GM19240 (cell line): Measurements from ENCODE around the gene AK8.

ENCODE experiments used
- DNase-seq: peaks from one replicate; pipeline ENCODE4 v3.0.0; 2011; ENCODE audit warnings: low spot score; ENCODE audit not compliant: insufficient read length

AK8 gene

DNA sequence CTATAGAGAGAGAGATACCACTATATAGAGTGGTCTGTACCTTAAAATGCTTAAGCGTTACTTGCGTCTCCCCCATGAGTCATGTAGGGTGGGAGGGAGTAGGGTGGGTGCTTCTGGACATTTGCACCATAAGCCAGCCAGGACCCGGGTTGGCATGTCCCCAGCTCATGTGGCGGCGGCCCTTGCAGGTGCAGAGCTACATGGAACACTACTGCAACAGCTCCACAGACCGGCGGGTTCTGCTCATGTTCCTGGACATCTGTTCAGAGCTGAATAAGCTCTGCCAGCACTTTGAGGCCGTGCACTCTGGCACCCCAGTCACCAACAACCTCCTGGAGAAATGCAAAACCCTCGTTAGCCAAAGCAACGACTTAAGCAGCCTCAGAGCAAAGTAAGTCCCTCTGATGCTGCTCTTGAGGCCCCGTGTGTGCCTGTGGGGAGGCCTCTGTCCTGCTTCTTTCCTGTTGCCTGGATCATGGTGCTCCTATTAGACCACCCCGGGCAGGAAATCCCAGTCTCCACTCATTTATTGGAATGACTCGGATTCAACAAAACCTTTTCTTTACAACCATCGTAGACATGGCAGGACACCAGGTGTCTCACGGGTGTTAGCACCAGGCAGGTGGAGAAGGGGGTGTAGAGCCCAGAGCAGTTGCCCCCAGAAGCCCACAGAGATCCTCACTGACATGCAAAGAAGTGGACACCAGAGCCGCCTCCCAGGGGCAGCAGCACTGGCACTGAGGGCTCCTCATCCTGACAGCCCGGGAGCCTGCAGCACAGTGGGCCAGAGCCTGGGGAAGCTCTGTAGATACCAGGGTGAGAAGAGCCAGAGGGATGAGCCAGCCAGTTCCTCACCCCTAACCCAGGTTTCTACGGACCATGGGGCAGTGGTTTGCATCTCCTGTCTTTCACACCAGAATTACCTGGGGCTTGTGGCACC, 9.4 kb upstream of the AK8 start:
- DNase-seq, result no peak

DNA sequence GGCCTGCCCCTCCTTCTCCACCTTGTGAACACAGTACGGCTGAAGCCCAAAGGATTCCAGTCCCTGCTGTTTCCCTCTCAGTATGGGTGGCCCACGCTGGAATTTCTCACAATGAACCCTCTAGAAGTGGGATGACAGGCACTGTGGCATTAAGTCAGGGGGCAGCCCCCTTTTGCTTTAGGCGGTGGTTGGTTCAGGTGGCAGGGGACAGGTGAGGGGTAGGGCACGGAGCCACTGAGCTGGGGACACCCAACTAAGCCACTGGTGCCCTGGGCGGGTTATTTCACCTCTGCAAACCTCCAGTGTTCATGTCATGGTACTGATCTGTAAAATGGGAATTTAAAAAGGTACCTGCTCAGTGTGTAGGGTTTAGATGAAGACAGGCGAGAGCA, 8.2 kb upstream of the AK8 start:
- DNase-seq, result no peak

DNA sequence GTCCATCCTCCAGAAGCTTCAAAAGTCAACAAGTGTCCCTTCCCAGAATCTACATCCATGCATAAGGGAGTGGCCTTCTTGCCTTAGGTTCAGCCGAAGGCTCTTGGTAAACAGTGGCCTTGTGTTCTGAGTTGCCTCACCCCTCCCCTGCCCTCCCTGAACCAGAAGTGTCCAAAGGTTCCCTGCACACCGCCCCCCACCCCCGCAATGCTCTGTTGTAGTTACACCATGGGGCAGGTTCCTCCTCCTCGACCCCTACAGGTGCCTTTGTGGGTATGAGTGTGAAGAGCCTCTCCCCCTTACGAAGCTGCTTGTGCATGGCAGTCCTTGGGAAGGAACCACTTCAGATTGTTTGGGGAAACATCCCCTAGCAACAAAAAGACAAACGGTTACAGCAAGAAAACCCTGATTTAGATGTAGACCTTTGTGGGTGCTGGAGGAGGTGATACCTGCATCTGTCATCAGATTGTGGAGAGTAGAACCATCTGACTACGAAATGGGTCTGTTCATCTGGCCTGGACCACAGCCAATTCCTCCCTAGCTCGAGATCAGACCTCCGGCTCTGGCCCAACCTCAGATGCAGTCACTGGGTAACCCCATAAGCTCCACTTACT, 7.7 kb upstream of the AK8 start:
- DNase-seq, result no peak

DNA sequence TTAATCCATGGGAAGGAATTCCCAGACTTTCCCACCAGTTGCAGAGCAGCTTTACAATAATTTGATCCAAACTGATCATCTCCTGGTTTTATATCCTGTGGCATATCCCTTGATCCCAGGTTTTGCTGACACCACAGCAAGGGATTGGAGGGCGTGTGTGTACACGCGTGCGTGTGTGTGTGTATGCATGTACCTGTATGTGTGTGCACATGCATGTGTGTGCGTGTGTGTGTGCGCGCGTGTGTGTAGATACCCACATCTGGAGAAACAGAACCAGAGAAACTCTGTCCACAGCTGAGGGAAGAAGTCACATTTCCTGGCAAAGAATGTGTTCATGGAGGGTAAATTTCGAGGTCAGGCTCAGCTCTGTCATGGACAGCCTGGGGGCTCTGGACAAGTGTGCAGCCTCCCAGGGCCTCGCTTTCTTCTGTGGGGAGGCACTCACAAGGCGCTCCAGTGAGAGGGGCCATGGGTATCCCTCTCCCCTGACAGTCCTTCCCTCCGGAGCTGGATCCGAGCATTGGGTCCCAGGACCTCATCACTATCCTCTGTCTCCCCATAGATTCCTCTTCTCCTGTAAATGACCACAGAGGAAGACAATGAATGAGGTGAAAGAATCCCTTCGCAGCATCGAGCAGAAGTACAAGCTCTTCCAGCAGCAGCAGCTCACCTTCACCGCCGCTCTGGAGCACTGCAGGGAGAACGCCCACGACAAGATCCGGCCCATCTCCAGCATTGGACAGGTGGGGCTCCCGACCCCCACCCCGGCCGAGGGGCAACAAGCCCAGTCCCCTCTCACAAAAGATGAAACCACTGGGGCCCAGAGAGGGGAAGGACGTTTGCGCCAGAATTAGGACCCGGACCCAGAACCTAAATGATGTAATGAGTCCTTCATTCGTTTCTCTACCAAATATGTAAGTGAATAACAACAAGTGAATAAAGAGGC, 5.5 kb upstream of the AK8 start:
- no peak for DNase-seq

DNA sequence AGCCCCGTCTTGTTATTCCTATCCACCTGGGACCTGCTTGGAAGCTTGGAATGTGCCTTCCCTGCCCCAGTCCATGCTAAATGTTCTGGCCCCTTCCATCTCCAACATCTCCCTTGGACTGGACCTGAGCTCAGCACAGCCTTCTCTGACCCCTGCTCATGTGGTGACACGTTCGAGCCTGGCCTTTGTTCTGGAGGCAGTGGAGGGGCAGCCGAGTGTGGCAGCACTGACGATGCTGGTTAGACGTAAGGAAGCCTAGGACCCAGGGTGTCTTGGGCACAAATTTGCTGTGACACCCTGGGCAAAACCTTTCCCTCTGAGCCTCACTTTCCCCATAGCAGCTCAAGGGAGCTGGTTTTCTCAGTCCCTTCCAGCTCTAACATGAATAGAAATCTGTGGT, 4.5 kb upstream of the AK8 start:
- no peak for DNase-seq

DNA sequence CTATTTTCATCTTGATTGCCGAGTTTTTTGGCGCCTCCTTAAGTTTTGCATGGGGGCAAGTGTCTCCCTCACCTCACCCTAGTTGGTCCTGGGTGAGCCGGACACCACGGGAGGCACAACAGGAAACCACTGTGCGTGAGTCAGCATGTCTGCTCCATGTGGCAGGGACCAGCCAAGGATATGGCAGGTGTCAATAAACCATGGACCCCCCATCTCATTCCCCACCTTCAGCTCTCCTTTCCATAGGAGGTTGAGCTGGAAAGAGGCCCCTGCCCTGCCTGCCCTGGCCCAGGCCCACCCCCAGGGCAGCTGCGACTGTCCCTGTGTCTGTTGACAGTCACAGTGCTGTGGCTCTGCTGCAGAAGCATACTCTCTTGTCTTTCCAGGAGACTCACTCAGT, 3.7 kb upstream of the AK8 start:
- DNase-seq, result no peak

DNA sequence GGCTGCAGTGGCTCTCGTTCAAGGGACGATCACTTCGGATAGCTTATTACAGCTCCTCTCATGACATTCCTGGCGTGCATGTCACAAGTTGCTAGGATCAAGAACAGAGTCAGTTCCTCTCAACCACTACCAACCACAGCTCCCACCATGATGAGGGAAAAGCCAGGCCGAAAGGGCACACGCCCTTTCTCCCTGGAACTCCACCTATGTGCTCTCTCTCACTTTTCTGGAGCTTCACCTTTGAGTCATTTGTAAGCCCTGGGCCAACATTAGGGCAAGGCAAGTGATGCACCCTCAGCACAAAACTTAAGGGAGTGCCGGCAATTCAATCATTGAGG, 2.2 kb upstream of the AK8 start:
- no peak for DNase-seq

DNA sequence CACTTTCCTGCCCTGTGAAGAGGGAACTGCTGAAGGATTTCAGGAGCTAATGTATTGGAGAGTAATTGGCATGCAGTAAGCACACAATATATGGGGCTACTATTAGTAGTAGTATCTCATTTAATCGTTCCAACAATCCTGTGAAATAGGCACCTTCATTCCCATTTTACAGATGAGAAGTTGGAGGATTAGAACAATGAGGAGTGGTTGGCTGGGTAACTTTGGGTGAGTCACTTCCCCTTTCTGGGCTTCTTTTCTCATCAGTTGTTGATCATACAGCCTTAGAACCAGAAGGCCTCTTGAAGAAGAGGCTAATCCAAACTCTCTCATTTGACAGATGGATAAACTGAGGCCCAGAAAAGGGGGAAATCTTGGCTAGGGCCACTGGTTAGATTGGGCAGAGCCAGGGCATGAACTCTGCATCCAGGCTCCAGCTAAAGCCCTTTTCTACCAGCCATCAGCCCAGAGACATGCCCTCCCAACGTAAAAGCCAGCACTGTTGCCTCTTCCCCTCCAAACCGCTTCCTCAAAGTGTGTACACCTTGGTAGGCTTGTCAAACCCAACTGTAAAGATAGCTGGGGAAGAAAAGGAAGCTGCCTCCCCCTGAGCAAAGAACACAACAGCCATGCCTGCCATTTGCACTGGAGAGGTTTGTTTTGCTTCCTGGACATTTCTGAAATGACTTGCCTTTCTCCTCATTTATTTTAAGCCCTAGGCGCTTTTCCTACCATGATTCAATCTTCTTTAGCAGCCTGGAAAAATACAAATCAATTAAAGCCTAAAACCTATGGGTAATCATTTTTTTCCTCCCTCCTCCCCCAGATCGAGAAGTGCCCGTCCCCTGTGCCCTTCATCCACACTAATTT, 1.6 kb upstream of the AK8 start:
- DNase-seq, result no peak

DNA sequence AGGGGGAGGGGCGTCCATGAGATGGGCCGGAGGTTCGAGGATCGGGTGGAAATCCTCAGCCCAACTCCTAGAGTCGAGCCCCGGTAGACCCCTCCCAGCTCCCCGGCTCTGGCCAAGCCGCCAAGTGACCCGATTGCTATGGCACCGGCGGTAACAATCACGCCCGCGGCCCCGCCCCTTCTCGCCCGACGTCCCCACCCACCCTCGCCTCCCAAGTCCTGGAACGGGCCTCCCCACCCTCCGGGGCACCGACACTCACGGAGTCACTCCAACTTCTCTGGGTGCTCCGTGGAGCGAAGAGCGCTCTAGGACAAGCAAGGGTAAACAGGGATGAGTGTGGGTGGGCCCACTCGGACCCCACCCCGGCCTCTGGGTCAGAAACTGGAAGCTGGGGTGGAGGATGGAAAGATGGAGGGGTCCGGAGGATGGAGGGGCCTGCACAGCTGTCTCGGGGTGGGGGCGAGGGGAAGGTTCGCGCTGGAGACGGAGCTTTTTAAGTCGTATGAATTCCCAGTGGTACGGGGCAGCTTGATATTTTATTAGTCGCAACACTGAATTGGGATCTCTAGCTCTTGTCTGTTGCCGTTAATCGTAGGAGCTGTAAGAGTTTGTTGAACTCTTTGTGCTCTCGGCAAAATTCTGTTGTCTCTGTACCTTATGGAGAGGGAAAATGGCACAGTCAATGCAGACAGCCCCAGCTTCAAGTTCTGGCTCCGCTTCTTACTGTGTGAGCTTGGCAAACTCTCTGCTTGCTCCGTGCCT, 792 bp upstream of the AK8 start, which contains the start of gene SPACA9:
TSS of gene SPACA9 (plus strand) at position 204 of the 762 bp plus-strand sequence. CDS start 5,050 bp downstream, outside the sequence.
- DNase-seq, result no peak

DNA sequence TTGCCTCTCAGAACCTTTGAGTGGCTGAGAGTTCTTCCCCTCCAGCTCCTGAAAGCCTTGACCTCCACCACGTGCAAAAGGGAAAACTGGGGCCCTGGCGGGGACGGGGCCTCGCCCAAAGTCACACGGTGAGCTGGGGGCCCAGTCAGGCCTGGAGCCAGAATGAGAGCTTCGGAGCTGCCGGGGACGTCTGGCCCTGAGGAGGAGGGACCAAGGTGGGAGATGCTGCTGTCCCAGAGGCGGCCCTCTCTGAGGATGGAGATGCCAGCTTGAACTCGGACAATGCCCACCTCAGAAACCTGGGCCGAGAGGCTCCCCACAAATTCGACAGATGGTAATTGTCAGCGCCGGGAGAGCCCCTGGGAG, 643 bp downstream of the AK8 start:
- no peak for DNase-seq

DNA sequence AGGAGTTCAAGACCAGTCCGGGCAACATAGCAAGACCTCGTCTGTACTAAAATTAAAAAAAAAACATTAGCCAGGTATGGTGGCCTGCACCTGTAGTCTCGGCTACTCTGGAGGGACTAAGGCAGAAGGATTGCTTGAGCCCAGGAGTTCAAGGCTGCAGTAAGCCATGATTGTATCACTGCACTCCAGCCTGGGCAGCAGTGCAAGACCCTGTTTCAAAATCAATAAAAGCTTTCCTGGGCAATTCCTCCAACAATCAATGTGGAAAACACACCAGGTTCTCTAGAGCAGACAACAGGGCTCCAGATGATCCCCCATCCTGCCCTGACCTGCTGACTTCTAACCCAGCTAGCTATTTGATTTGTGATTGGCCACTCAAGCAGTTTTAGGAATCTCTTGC, 1.2 kb downstream of the AK8 start:
- DNase-seq, result no peak

DNA sequence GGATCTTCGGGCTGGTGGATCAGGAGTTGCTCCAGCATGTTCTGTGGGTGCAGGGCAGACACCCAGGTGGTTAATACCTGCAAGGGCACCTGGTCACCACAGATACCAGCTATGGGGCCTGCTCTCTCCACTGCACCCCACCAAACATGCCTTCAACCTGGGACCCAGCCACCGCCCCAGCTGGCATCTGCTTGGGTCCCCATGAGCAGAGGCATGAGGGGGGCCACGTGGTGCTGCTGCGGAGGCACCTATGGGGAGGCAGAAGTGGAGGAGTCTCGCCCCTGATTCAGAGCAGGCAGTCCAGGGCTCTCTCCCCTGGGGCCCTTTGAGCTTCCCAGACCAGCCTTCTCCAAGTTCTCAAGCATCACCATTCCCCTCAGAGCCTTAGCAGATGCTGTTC, 2.9 kb downstream of the AK8 start:
- no peak for DNase-seq

DNA sequence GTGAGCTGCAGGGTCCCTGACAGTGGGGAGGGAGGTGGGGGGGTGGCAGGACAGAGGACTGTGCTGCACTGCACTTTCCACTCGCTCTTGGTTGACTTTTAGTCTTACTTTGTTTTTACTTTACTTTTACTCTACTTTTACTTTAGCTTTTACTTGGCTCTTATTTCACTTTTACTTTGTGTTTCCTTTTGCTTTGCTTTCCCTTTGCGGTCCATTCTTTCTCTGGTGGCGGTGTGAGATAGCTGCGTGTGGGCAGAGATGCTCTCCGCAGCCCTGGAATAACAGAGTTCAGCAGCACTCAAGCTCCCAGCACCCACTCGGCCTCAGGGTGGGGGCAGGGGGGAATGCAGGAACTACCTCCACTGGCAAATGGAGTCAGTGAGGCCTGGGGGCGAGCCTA, 4.7 kb downstream of the AK8 start:
- DNase-seq, result no peak

DNA sequence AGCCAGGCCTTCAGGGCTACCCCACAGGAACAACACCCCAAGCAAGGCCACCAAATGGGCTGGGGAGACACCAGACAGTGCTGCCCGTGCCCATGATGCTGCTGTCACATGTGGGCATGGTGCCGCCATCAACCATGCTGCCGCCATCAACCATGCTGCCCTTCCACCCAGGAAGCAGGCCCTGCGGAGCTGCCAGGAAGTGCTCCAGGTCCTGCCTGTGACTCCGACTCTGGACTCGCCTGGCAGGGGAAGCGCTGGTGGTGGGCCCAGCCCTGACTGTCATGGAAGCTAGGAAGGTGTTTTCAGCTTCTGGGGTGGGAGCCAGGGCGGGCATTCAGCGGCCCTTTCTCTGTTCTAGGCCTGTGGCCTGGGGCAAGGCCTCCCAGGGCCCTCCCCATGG, 8.8 kb downstream of the AK8 start:
- DNase-seq, result no peak

DNA sequence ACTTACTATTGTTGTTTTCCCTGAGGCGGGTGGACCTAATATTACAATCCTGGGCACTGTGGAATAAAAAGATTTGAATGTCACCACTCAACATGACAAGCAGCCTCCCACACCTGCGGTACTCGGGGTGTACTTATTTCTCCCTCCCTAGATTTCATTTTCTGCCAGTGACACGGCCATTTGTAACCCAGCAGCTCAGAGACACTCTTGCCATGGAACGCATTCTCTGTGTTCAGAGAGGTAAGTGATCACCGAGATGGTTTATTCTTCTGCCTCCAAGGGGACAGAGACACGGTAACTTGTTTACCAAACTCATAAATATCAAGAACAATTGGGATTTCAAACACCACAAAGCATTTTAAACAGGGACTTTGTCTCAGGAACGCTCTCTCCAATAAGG, 11.2 kb downstream of the AK8 start:
- DNase-seq, result no peak

DNA sequence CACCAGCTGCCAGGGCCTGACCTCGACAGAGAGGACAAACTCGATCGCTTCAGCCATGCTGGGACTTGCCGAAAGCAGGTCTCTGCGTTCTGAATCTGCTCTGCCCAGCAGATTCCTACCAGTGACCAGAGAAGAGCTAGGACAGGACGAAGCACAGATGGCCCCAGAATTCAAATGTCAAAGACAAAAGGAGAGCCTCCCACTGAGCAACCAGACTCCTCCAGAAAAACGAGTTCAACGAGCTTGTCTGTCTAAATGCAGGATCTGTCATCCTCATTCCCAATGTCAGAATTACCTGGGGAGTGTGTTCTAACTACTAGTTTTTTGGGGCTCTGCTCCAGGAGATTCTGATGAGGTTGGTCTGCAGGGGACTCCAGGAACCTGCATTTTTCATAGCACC, 13.4 kb downstream of the AK8 start:
- DNase-seq, result no peak

DNA sequence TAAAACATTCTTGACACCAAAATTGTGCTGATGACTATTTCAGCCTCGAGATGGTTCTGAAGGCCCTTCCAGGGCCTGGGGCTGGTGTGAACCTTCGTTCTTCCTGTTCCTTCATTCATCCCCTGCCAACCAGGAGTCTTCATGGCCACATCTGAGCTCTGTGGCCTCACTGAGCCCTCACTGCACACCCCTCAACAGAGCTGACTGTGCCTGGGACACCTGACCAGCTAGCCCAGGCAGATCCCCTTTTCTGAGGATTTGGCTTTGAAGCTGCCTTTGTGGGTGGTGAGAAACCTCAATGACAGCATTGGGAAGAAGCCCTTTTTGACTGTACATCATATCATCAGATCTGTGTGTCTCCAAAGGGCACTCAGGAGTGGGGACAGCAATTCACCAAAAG, 13.8 kb downstream of the AK8 start:
- no peak for DNase-seq

DNA sequence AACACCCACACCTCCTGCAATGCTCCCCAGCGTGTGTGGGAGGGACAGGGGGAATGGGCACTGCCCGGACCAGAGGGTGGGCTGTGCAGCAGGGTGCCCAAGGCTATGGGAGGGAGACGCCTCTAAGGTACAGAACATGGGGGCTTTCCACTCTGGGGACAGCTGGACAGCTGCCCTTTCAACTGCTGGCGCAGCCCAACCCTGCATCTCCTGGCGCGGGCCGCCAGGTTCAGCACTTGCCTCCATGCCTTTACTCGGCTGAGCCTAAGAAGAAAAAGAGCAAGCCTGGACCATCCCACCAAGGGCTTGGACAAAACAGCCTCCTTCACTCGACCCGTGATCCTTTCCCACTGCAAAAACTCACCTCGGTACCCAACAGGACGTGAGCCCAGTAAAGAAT, 15.0 kb downstream of the AK8 start:
- no peak for DNase-seq

DNA sequence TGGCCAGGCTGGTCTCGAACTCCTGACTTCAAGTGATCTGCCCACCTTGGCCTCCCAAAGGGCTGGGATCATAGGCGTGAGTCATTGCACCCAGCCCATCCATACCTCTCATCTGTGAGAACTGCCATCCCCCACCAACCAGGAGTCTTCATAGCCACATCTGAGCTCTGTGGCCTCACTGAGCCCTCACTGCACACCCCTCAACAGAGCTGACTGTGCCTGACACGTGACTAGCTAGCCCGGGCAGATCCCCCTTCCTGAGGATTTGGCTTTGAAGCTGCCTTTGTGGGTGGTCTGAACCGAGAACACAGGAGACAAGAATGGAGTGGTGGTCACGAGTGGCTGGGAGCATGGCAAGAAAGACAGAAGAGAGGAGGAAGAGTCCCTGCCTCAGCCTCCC, 15.6 kb downstream of the AK8 start:
- DNase-seq, result no peak

DNA sequence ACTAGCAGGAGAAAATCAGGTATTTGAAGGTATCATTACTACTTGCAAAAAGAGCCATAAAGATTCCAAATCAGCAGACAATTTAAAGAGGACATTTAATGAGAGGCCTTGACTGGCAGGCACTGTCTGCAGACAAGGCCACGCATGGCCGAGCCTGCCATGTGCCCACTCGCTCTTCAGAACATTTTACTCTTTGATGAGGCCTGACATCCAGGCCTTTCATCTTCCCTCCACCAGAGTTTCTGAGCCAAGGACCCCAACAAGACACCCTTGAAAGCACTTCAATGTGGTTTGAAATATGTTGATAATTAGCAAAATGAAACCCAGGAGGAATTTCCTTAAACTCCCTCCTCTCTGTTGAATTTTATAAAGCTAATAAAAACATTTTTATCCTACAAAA, 16.4 kb downstream of the AK8 start:
- no peak for DNase-seq
